Stimulated activated CD4-positive, alpha-beta T cell treated with anti-CD3 and anti-CD28 coated beads, Interleukin-2, amount 100 ng/mL, for 24 hours (primary cell): Measurements from ENCODE around the gene C17orf75.

Experiments
- DNase-seq, 2 donors: peaks; one replicate each; pipeline ENCODE4 v3.0.0-alpha.2; 2020

Gene C17orf75

GRCh38 chr17:32302860-32303649 is 38.9 kb downstream of the C17orf75 start:
- no peak for DNase-seq

GRCh38 chr17:32302037-32302436 is 39.9 kb downstream of the C17orf75 start:
- no peak for DNase-seq

GRCh38 chr17:32299580-32300164 is 42.3 kb downstream of the C17orf75 start:
- DNase-seq, result no peak

GRCh38 chr17:32298721-32299579 is 43.0 kb downstream of the C17orf75 start:
- DNase-seq, result no peak

GRCh38 chr17:32298298-32298697 is 43.7 kb downstream of the C17orf75 start:
- DNase-seq, result no peak

- no peak for DNase-seq
Measured at GRCh38 chr17:32297860-32298259, 44.1 kb downstream of the C17orf75 start.

GRCh38 chr17:32297424-32297823 is 44.5 kb downstream of the C17orf75 start:
- no peak for DNase-seq

GRCh38 chr17:32292094-32292493 is 49.9 kb downstream of the C17orf75 start:
- DNase-seq, result no peak

GRCh38 chr17:32289471-32290070 is 52.4 kb downstream of the C17orf75 start:
- DNase-seq, result no peak

- no peak for DNase-seq
Measured at GRCh38 chr17:32288615-32289014, 53.4 kb downstream of the C17orf75 start.

GRCh38 chr17:32287804-32288511 is 54.0 kb downstream of the C17orf75 start:
- no peak for DNase-seq

GRCh38 chr17:32286518-32286900 is 55.5 kb downstream of the C17orf75 start:
- no peak for DNase-seq

GRCh38 chr17:32285746-32286517 is 56.0 kb downstream of the C17orf75 start:
- DNase-seq, result no peak

GRCh38 chr17:32285306-32285705 is 56.7 kb downstream of the C17orf75 start:
- DNase-seq, result no peak

- DNase-seq, result no peak
Measured at GRCh38 chr17:32283745-32284201, 58.2 kb downstream of the C17orf75 start.

- no peak for DNase-seq
Measured at GRCh38 chr17:32281011-32281451, 60.9 kb downstream of the C17orf75 start.

- DNase-seq, result no peak
Measured at GRCh38 chr17:32279891-32280716, 61.9 kb downstream of the C17orf75 start.

- DNase-seq, result no peak
Measured at GRCh38 chr17:32278815-32279214, 63.2 kb downstream of the C17orf75 start.
